Body of pancreas (tissue), 4 donors: ENCODE results near the gene GM2A. TPM values are rescaled to one million over a fixed set of nuclear protein-coding genes. Genes with fewer than 3 reads are reported as not detected.
"Not testable (repeated sequence)": the region's sequence is repeated elsewhere in the genome, so short reads cannot be mapped to it uniquely, and the experiment has no call there.

Source experiments
- ATAC-seq: fragments of 150-250 bp; one replicate; pipeline ENCODE4 v1.9.1; 2016
- DNase-seq, 4 donors: peaks; one replicate each; pipeline ENCODE4 v3.0.0-alpha.2; 2019
- H3K27ac ChIP-seq, 4 donors: fragments of 200-600 bp; sonication (generic); 1 replicate in 3 of 4; 2 replicates in 1 of 4; pipeline versions ENCODE4 v1.5.1 to v1.6.1; 2016 to 2019; ENCODE audit warnings: mild to moderate bottlenecking in 1 of 4, mixed read lengths in 1 of 4, moderate library complexity in 1 of 4
- H3K27me3 ChIP-seq, 2 donors: fragments of 200-600 bp; sonication (generic); one replicate each; pipeline ENCODE4 v1.6.0; 2016; ENCODE audit warnings: mild to moderate bottlenecking in 1 of 2
- H3K36me3 ChIP-seq, 2 donors: fragments of 200-600 bp; sonication (generic); replicated peaks in 1 of 2; 2 replicates each; pipeline ENCODE4 v1.5.1; 2016; ENCODE audit warnings: low read depth in 2 of 2; ENCODE audit not compliant: insufficient read depth in 1 of 2
- H3K4me1 ChIP-seq: fragments of 200-600 bp; sonication (generic); one replicate; pipeline ENCODE4 v1.6.0; 2016
- H3K4me3 ChIP-seq, 2 donors: fragments of 200-600 bp; sonication (generic); 1 replicate in 1 of 2; 2 replicates in 1 of 2; pipeline ENCODE4 v1.5.1; 2016 to 2019
- H3K9me3 ChIP-seq, 3 donors: fragments of 200-600 bp; sonication (generic); 1 replicate in 2 of 3; 2 replicates in 1 of 3; pipeline ENCODE4 v1.5.1; 2016
- POLR2A ChIP-seq, 3 donors: fragments of 450-650 bp; IDR thresholded peaks; one replicate each; pipeline ENCODE4 v1.6.1; 2016; ENCODE audit warnings: antibody characterized with exemption in 3 of 3, mild to moderate bottlenecking in 2 of 3
- WGBS, 2 donors: methylation state at CpG; one replicate each; pipeline ENCODE4 v1.1.5; 2017; 5-methylcytosine and 5-hydroxymethylcytosine counted together
- intact Hi-C: fragments of 100-400 bp; cut with DNase I; formaldehyde crosslinking; loops from one replicate; pipeline ENCODE4 v1.15.1; 2023
- total RNA-seq, 2 donors: library from RNA; depleted of rRNA; stranded (reverse); fragments of >200 nt; gene quantifications; one replicate each; pipeline ENCODE4 v1.1.0, GENCODE V29; 2016
- TF ChIP-seq, protein P1 (sequence below), 7 experiments: fragments of 450-650 bp in 4 of 7; fragments of 200-600 bp in 3 of 7; sonication (generic) in 3 of 7; IDR thresholded peaks; one replicate each; pipeline ENCODE4 v1.5.1; 2016 to 2019; ENCODE audit warnings: antibody characterized with exemption in 7 of 7

The GM2A gene
- total RNA-seq, 2 donors from 2014 or later: 8.9 to 17.9 TPM

DNA sequence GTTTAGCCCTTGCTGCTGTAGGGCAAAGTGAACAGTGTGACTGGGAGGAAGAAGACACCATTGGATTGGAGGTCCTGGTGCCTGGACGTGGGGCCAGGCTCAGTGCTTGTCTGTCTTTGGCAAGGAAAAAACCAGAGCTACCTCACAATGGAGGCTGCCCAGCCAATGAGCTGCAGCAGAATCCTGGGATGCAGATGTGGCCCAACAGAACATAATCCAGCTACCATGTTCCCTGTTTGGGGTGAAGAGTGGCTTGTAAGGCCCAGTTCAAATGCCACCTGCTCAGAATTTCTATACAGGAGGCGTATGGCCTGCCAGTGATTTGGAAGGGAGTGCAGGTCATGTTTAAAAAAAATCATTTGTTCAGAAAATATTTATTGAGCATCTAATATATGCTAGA lies 50.7 kb downstream of the GM2A start, which contains the start of gene SLC36A3:
TSS of gene SLC36A3 (minus strand) at position 101 of the 400 bp plus-strand sequence. CDS start 412 bp downstream, outside the sequence.
- no peaks in the 10 kb centered on the region for H3K27me3 ChIP-seq
- H3K36me3 ChIP-seq: no peaks in the 10 kb centered on the region
- no peak for TF ChIP-seq POLR2A (IDR thresholded peaks at IDR 0.05)
- TF ChIP-seq, protein P1, sequence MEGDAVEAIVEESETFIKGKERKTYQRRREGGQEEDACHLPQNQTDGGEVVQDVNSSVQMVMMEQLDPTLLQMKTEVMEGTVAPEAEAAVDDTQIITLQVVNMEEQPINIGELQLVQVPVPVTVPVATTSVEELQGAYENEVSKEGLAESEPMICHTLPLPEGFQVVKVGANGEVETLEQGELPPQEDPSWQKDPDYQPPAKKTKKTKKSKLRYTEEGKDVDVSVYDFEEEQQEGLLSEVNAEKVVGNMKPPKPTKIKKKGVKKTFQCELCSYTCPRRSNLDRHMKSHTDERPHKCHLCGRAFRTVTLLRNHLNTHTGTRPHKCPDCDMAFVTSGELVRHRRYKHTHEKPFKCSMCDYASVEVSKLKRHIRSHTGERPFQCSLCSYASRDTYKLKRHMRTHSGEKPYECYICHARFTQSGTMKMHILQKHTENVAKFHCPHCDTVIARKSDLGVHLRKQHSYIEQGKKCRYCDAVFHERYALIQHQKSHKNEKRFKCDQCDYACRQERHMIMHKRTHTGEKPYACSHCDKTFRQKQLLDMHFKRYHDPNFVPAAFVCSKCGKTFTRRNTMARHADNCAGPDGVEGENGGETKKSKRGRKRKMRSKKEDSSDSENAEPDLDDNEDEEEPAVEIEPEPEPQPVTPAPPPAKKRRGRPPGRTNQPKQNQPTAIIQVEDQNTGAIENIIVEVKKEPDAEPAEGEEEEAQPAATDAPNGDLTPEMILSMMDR (IDR thresholded peaks at IDR 0.05): no peak
- no peak for DNase-seq
- no peaks in the 10 kb centered on the region for H3K4me1 ChIP-seq
- WGBS, 2 donors: 62 to 77% methylated on average over 2 of the region's 2 CpGs
- H3K27ac ChIP-seq: no peak within 1 kb of the TSS
- no peak for ATAC-seq
- intact Hi-C loops: no loop called here
- H3K4me3 ChIP-seq: no peak within 1 kb of the TSS
- H3K9me3 ChIP-seq: no peaks in the 10 kb centered on the region

DNA sequence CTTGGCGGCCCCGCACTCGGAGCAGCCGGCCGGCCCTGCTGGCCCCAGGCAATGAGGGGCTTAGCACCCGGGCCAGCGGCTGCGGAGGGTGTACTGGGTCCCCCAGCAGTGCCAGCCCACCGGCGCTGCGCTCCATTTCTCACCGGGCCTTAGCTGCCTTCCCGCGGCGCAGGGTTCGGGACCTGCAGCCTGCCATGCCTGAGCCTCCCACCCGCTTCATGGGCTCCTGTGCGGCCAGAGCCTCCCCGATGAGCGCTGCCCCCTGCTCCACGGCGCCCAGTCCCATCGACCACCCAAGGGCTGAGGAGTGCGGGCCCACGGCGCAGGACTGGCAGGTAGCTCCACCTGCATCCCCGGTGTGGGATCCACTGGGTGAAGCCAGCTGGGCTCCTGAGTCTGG lies 56.3 kb downstream of the GM2A start:
- H3K4me1 ChIP-seq, H3K4me3 ChIP-seq, H3K27ac ChIP-seq, H3K36me3 ChIP-seq, H3K9me3 ChIP-seq, intact Hi-C loops, DNase-seq, ATAC-seq, H3K27me3 ChIP-seq: not testable (repeated sequence)
- 99 to 100% methylated on average over 3 to 13 of the region's 27 CpGs for WGBS, 2 donors

DNA sequence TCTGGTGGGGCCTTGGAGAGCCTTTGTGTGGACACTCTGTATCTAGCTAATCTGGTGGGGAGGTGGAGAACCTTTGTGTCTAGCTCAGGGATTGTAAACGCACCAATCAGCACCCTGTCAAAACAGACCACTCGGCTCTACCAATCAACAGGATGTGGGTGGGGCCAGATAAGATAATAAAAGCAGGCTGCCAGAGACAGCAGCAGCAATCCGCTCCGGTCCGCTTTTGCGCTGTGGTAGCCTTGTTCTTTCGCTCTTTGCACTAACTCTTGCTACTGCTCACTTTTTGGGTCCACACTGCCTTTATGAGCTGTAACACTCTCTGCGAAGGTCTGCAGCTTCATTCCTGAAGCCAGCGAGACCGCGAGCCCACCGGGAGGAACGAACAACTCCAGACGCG lies 56.8 kb downstream of the GM2A start:
- H3K9me3 ChIP-seq, H3K27ac ChIP-seq, ATAC-seq, DNase-seq, H3K27me3 ChIP-seq, H3K4me1 ChIP-seq, intact Hi-C loops, H3K36me3 ChIP-seq, H3K4me3 ChIP-seq: not testable (repeated sequence)
- 89 to 92% methylated on average over 15 of the region's 15 CpGs for WGBS, 2 donors

DNA sequence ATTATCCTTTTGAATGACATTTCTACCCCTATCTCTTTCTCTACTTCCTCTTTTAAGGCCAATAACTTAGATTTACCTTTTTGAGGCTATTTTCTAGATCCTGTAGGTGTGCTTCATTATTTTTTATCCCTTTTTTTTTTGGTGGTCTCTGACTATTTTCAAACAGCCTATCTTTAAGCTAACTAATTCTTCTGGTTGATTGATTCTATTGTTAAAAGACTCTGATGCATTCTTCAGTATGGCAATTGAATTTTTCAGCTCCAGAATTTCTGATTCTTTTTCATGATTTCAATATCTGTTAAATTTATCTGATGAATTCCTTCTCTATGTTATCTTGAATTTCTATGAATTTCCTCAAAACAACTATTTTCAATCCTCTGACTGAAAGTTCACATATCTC lies 57.9 kb downstream of the GM2A start:
- H3K4me1 ChIP-seq: no peaks in the 10 kb centered on the region
- H3K36me3 ChIP-seq: no peaks in the 10 kb centered on the region
- no peak overlapping the region for H3K27ac ChIP-seq
- no peak for DNase-seq
- H3K9me3 ChIP-seq: no peaks in the 10 kb centered on the region
- no peaks in the 10 kb centered on the region for H3K27me3 ChIP-seq
- intact Hi-C loops: no loop called here
- TF ChIP-seq POLR2A (IDR thresholded peaks at IDR 0.05): no peak
- TF ChIP-seq, protein P1 (IDR thresholded peaks at IDR 0.05): no peak
- H3K4me3 ChIP-seq: no peak overlapping the region
- no peak for ATAC-seq

DNA sequence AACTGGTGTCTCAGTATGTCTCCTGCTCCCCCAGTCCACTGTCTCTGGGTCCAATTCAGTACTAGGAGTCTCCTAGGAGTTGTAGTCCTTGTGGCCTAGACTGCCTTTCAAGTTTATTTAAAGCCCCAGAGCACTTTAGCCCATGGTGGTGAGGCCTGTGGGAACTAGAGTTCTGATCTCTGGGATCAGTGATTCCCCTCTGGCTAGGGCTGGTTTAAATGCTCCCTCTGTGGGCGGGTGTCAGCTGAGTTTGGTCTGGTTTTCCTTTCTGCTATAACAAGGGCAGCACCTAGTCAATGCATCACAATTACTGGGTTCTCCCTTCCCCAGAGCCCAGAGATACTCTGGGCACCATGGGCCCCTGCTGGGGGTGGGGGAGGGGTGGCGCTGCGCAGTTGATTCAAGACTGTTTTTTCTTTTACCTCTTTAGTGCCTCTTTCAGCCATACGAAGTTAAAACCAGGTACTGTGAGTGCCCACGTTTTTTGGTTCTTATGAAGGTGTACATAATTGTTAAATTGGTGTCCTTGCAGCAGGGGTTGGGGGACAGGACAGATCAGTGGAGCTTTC lies 59.9 kb downstream of the GM2A start:
- no peak overlapping the region for H3K27ac ChIP-seq
- no peak for ATAC-seq
- intact Hi-C loops: no loop called here

More for the DNA sequence above, 59.9 kb downstream of the GM2A start:
- Histone ChIP-seq H3K36me3 (no peaks in the 10 kb centered on the region), H3K4me3 (no peak overlapping the region), H3K27me3 (no peaks in the 10 kb centered on the region), H3K9me3 (no peaks in the 10 kb centered on the region), H3K4me1 (no peaks in the 10 kb centered on the region)
- TF ChIP-seq, protein P1 (IDR thresholded peaks at IDR 0.05): no peak
- TF ChIP-seq POLR2A (IDR thresholded peaks at IDR 0.05): no peak
- 56 to 65% methylated on average over 4 to 5 of the region's 5 CpGs for WGBS, 2 donors
- no peak for DNase-seq
